ENCODE results near the gene KRT40.

- TF ChIP-seq EZH2 (IDR thresholded peaks at IDR 0.05; ENCODE audit: borderline replicate concordance, low read length): no peak
- TF ChIP-seq CTCF (conservative IDR thresholded peaks at IDR 0.05 in 1 of 2, IDR thresholded peaks at IDR 0.05 in 1 of 2; ENCODE audit: extremely low read depth in 1 of 2, insufficient read depth in 1 of 2, low read depth in 1 of 2, low read length in 2 of 2): no peak
Measured at GRCh38 chr17:40980117-40980516, 4.0 kb downstream of the KRT40 start.

All from mammary epithelial cell (primary cell).